Measurements from ENCODE around the gene RAP1GAP2. TPM values are rescaled to one million over a fixed set of nuclear protein-coding genes. Genes with fewer than 3 reads are reported as not detected.
A peak's percentile ranks its signal among the peaks of the same experiment; 100 is the strongest.

Gene RAP1GAP2
- 10 to 100 TPM; 26.6 to 45.3 (median 43.3) TPM for total RNA-seq
- long read RNA-seq, donor 1, full-length matches to known transcripts = 2 of 10 reads
- long read RNA-seq, donor 1, partial matches to known transcripts = 5 of 10 reads
- long read RNA-seq, donor 1, other reads (novel, unspliced or antisense) = 3 of 10 reads
- long read RNA-seq, donor 2, partial matches to known transcripts = 0 of 4 reads
- long read RNA-seq, donor 2, other reads (novel, unspliced or antisense) = 4 of 4 reads

DNA sequence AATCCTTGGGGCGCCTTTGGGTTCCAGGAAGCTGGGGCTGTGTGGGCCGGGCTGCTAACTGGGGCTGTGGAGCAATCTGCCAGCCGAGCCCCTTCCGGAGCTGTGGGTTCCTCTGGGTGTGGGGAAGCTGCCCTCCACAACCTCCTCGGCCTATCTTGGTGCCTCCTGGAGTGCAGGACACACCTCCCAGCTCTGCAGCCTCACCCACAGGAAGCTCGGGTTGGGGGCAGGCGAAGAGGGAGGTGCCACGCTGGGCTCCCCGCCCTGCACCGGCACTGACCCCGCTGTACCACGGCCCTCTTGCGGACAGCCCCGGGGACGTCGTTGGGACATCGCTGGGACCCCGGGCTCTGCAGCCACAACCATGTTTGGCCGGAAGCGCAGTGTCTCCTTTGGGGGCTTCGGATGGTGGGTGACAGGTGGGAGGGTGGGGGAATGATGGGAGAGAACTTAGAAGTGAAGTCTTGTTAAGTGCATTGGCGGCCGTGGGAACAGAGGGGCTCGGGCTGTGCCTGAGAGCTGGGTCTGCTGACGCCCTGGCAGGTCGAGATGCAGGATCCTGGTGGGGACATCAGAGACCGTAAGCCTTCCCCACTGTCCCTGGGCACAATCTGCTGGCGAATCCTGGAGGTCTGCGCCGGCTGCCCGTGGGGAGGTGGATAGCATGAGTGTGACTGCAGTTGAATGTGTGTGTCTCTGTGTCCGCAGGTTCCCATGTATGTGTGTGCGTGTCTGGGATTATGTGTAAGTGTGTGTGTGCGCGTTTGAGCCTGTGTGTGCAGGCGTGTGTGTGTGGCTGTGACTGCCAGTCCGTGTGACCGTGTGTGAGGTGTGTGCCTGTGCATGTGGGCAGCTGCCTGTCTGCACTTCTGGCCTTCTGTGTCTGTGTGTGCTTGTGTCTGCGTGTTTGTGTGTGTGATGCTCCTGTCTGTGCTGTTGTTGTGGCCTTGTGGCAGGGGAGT, at the start of gene RAP1GAP2:
Gene RAP1GAP2 (plus strand): TSS at position 275 of the 962 bp plus-strand sequence. CDS start 90 bp downstream, at position 365.
- DNase-seq = peak; percentile 73 to 92 (median 85)
- TF ChIP-seq CTCF (IDR thresholded peaks at IDR 0.05) = no peak
- ATAC-seq = peak; percentile 82
- Histone ChIP-seq H3K4me1 (ENCODE audit: low read depth) (peaks cover 26% of the 10 kb centered on the region), H3K4me3 (no peak within 1 kb of the TSS), H3K9me3 (no peaks in the 10 kb centered on the region), H3K36me3 (ENCODE audit: low read depth) (no peaks in the 10 kb centered on the region)
- intact Hi-C loops (cut with DNase I, micrococcal nuclease) = no loop called here

DNA sequence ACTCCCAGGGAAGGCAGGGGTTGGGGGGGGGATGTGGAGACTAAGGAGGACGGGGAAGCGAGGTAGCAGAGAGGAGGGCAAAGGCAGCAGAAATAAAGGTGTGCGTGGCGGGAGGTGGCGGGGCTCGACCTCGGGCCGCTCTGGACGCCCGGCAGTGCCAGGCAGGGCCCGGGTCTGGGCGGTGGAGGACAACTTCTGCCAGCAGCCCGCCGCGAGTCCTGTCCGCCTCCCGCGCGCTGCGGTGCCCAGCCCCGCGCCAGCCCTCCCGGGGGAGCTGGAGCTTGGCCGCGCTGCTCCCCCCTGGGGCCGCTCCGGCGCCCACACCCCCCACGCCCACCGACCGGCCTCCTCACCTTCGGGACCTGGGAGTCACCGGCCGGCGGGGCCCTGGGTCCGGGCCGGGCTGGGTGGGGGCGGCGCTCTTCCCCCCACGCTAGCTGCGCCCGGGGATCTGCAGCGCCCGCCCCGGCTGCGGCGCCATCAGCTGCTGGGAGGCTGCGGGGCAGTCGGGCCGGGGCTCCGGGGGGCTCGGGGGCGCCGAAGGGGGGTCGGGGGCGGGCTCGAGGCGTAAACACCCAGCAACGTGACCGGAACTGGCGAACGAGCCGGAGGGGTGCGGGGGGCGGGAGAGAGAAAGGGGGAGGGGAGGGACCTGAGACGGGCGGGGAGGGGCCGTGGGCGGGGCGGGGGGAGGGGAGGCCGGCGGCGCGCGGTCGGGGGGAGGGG, 47.0 kb upstream of the RAP1GAP2 start, which contains the start of gene CCDC92B:
Gene CCDC92B (minus strand): TSS at position 595 of the 726 bp plus-strand sequence. CDS start 14,507 bp downstream, outside the sequence.
- Histone ChIP-seq H3K9me3 (no peaks in the 10 kb centered on the region), H3K36me3 (ENCODE audit: low read depth) (no peaks in the 10 kb centered on the region), H3K4me1 (ENCODE audit: low read depth) (peaks cover 2% of the 10 kb centered on the region), H3K4me3 (no peak within 1 kb of the TSS)
- TF ChIP-seq CTCF (IDR thresholded peaks at IDR 0.05) = no peak
- intact Hi-C loops (cut with DNase I, micrococcal nuclease) = no loop called here
- no peak for DNase-seq
- peak; percentile 10 for ATAC-seq

DNA sequence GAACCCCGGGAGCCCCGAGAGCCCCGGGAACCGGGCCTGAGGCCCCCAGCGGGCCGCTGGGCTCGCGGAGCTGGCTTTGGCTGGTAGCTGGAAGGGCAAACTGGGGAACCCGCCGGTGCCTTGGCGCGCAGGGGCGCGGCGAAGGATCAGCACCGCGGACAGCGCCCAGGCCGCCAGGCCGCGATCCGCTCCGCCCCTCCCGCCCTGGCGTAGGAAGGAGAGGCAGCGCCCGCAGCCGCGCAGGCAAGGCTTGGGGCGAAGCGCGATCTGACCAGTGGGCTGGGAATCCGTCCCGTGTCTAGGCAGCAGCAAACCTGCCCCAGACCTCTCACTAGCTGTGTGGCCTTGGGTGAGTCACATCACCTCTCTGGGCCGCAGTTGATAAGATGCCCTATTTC, 46.5 kb upstream of the RAP1GAP2 start:
- DNase-seq (peak; percentile 73 to 88 (median 79)), ATAC-seq (peak; percentile 100)
- Histone ChIP-seq H3K4me3 (no peak overlapping the region), H3K36me3 (ENCODE audit: low read depth) (no peaks in the 10 kb centered on the region), H3K4me1 (ENCODE audit: low read depth) (peaks cover 2% of the 10 kb centered on the region), H3K9me3 (no peaks in the 10 kb centered on the region)
- no peak for TF ChIP-seq CTCF (IDR thresholded peaks at IDR 0.05)
- intact Hi-C loops (cut with DNase I, micrococcal nuclease) = no loop called here

- DNase-seq (no peak), ATAC-seq (no peak)
- intact Hi-C loops (cut with DNase I, micrococcal nuclease) = no loop called here
- no peak for TF ChIP-seq CTCF (IDR thresholded peaks at IDR 0.05)
- H3K36me3 ChIP-seq (ENCODE audit: low read depth) = no peaks in the 10 kb centered on the region
- no peak overlapping the region for H3K4me3 ChIP-seq
- peaks cover 2% of the 10 kb centered on the region for H3K4me1 ChIP-seq (ENCODE audit: low read depth)
- no peaks in the 10 kb centered on the region for H3K9me3 ChIP-seq
These were observed 45.5 kb upstream of the RAP1GAP2 start for GRCh38 chr17:2750721-2751120.

DNA sequence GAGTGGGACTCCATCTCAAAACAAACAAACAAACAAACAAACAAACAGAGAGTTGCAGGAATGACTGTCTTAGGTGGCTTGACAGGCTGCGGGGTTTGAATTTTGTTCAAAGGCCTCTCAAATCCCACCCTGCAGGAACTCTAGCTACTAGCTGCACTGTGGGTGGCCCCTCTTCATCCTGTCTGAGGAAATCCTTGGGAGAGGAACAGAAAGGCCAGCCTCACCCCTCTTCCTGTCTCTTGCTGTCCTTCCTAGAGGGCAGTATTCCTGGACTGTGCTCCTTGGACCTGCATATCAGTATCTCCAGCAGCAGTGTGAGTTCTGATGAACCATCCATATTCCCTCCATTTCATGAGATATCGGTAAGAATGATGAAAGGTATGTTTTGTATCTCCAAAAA, 44.7 kb upstream of the RAP1GAP2 start:
- no peak for ATAC-seq
- no peak for DNase-seq
- Histone ChIP-seq H3K4me3 (no peak overlapping the region), H3K4me1 (ENCODE audit: low read depth) (peaks cover 5% of the 10 kb centered on the region), H3K9me3 (no peaks in the 10 kb centered on the region), H3K36me3 (ENCODE audit: low read depth) (no peaks in the 10 kb centered on the region)
- intact Hi-C loops (cut with DNase I, micrococcal nuclease) = no loop called here
- no peak for TF ChIP-seq CTCF (IDR thresholded peaks at IDR 0.05)

Measured in mucosa of descending colon (tissue), 3 donors.